Panc1 (cell line): ENCODE measurements around the gene SMPD1. TPM values are rescaled to one million over a fixed set of nuclear protein-coding genes. Genes with fewer than 3 reads are reported as not detected.
A peak's percentile ranks its signal among the peaks of the same experiment; 100 is the strongest.

Experiments used
- ATAC-seq: fragments of 200-7000 bp; cut with Tn5 transposase; 2 replicates; pipeline ENCODE4 v1.9.1; 2020; ENCODE audit warnings: mild to moderate bottlenecking, moderate library complexity
- BruUV-seq: library from RNA; stranded (reverse); fragments of 400-500 nt; replicated peaks from 2 replicates; lab custom pipeline; 2021; lab: Mats Ljungman, UMichigan
- CTCF ChIA-PET: fragments of 300-600 bp; sonication (Branson Sonifier 250); formaldehyde crosslinking; loops from one replicate; lab custom pipeline; 2022; ENCODE audit warnings: antibody characterized with exemption; lab: Charles Lee
- POLR2A ChIA-PET: fragments of 300-600 bp; sonication (Branson Sonifier 250); formaldehyde crosslinking; loops from one replicate; lab custom pipeline; 2022; ENCODE audit warnings: antibody characterized with exemption; lab: Charles Lee
- DNase-seq: peaks from one replicate; pipeline ENCODE4 v3.0.0-alpha.2; 2010; ENCODE audit warnings: low read depth, low spot score
- H3K27ac ChIP-seq: 2 replicates; pipeline ENCODE4 v1.5.1; 2011; ENCODE audit warnings: mild to moderate bottlenecking, low read length, inconsistent platforms
- H3K27me3 ChIP-seq: fragments of 200-500 bp; sonication (Bioruptor generic); 2 replicates; pipeline ENCODE4 v1.6.0; 2014; ENCODE audit warnings: low read length, inconsistent platforms; ENCODE audit not compliant: control insufficient read depth, insufficient read depth
- H3K36me3 ChIP-seq: fragments of 200-500 bp; sonication (Bioruptor generic); 2 replicates; pipeline ENCODE4 v1.5.1; 2014; ENCODE audit warnings: inconsistent platforms, mild to moderate bottlenecking, low read length, moderate library complexity; ENCODE audit not compliant: control insufficient read depth, insufficient read depth
- H3K4me1 ChIP-seq: 2 replicates; pipeline ENCODE4 v1.5.1; 2011; ENCODE audit warnings: inconsistent platforms, mild to moderate bottlenecking, low read length, moderate library complexity; ENCODE audit not compliant: control insufficient read depth, insufficient read depth
- H3K4me3 ChIP-seq, 2 experiments: 2 replicates each; pipeline ENCODE4 v1.5.1; 2011 to 2012; ENCODE audit warnings: low read depth in 2 of 2, low read length in 2 of 2, mild to moderate bottlenecking in 2 of 2, inconsistent platforms in 1 of 2, moderate library complexity in 1 of 2
- H3K9me3 ChIP-seq: fragments of 200-500 bp; sonication (Bioruptor generic); 2 replicates; pipeline ENCODE4 v1.5.1; 2014; ENCODE audit warnings: low read depth, mild to moderate bottlenecking, inconsistent platforms, low read length, moderate library complexity; ENCODE audit not compliant: control insufficient read depth, insufficient read depth
- POLR2AphosphoS5 ChIP-seq: IDR thresholded peaks from 2 replicates; pipeline ENCODE4 v1.6.1; 2012; ENCODE audit warnings: mild to moderate bottlenecking, low read depth, low read length, moderate library complexity
- REST ChIP-seq, 2 experiments: IDR thresholded peaks; 2 replicates each; pipeline ENCODE4 v1.6.1; 2011 to 2012; ENCODE audit warnings: low read depth in 2 of 2, control low read depth in 1 of 2, low read length in 1 of 2, mild to moderate bottlenecking in 1 of 2, moderate library complexity in 1 of 2; ENCODE audit not compliant: insufficient read depth in 1 of 2
- SIN3A ChIP-seq: IDR thresholded peaks from 2 replicates; pipeline ENCODE4 v1.6.1; 2012; ENCODE audit warnings: low read depth, mild to moderate bottlenecking, low read length, moderate library complexity, borderline replicate concordance; ENCODE audit not compliant: insufficient read depth
- TCF7L2 ChIP-seq: IDR thresholded peaks from 2 replicates; pipeline ENCODE4 v1.6.1; 2011; ENCODE audit warnings: mild to moderate bottlenecking, low read depth, low read length, inconsistent platforms
- in situ Hi-C: cut with HindIII; loops from 2 replicates; pipeline ENCODE4 v1.10.0; 2016; ENCODE audit warnings: low sequenced_read_pairs, low pct_unique_long_range_greater_than_20kb
- intact Hi-C: fragments of 100-400 bp; cut with micrococcal nuclease; formaldehyde crosslinking; loops from one replicate; pipeline ENCODE4 v1.10.0; 2022; ENCODE audit not compliant: unreplicated experiment
- total RNA-seq: library from RNA; stranded (reverse); gene quantifications from one replicate; pipeline ENCODE4 v1.2.1, GENCODE V29; 2021; ENCODE audit not compliant: unreplicated experiment
- TF ChIP-seq, protein P1 (sequence below): fragments of 450-650 bp; IDR thresholded peaks from 2 replicates; pipeline ENCODE4 v1.5.1; 2017; ENCODE audit warnings: mild to moderate bottlenecking

The SMPD1 gene
- total RNA-seq, 1 experiment from 2014 or later, result 20.0 TPM

- Histone ChIP-seq H3K4me1 (no peaks in the 10 kb centered on the region), H3K27me3 (no peaks in the 10 kb centered on the region), H3K9me3 (no peaks in the 10 kb centered on the region), H3K36me3 (no peaks in the 10 kb centered on the region), H3K27ac (no peak overlapping the region), H3K4me3 (no peak overlapping the region)
- intact Hi-C loops, result no loop called here
- in situ Hi-C loops, result no loop called here
- BruUV-seq, result no TSS peak
- CTCF ChIA-PET, result no interaction called here
- TF ChIP-seq TCF7L2 (no peak), POLR2AphosphoS5 (no peak), REST (IDR thresholded peaks at IDR 0.05; ENCODE audit: insufficient read depth in 1 of 2, low read depth in 2 of 2, low read length in 1 of 2) (no peak), SIN3A (no peak)
- TF ChIP-seq, protein P1, sequence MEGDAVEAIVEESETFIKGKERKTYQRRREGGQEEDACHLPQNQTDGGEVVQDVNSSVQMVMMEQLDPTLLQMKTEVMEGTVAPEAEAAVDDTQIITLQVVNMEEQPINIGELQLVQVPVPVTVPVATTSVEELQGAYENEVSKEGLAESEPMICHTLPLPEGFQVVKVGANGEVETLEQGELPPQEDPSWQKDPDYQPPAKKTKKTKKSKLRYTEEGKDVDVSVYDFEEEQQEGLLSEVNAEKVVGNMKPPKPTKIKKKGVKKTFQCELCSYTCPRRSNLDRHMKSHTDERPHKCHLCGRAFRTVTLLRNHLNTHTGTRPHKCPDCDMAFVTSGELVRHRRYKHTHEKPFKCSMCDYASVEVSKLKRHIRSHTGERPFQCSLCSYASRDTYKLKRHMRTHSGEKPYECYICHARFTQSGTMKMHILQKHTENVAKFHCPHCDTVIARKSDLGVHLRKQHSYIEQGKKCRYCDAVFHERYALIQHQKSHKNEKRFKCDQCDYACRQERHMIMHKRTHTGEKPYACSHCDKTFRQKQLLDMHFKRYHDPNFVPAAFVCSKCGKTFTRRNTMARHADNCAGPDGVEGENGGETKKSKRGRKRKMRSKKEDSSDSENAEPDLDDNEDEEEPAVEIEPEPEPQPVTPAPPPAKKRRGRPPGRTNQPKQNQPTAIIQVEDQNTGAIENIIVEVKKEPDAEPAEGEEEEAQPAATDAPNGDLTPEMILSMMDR, result no peak
- ATAC-seq, result peak; percentile 43
- POLR2A ChIA-PET, result no interaction called here
- no peak for DNase-seq
These were observed 14.2 kb downstream of the SMPD1 start for GRCh38 chr11:6404342-6405051.

DNA sequence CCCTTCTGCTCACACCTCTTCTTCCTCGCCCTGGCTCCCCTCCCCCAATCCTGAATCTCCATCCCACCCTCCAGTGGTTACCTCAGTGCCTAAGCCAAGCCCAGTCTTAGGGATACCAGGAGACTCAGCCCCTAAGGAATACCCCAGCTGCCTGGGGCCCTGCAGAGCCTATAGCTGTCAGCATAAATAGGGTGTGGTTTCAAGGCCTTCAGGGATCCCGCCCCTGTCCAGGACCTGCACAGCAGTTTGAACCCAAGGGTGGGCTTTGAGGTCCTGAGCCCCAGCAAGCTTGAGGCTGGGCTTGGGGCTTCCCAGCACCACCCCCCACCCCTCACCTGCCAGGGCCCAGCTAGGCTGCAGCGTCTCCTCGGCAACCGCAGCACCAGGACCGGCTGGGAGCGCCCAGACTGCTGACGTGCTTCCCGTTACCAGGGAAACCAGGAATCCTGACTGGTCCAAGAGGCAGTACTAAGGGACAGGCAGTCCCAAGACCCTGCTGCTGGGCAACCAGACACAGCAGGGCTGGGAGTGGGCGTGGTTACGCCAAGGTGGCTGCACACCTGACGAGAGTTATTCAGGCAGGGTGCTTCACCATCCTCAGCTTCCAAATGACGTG, 14.9 kb downstream of the SMPD1 start:
- ChIA-PET POLR2A (no interaction called here), CTCF (no interaction called here)
- Histone ChIP-seq H3K36me3 (no peaks in the 10 kb centered on the region), H3K27me3 (no peaks in the 10 kb centered on the region), H3K9me3 (no peaks in the 10 kb centered on the region), H3K27ac (no peak overlapping the region), H3K4me3 (no peak overlapping the region), H3K4me1 (no peaks in the 10 kb centered on the region)
- intact Hi-C loops, result no loop called here
- TF ChIP-seq REST (IDR thresholded peaks at IDR 0.05; ENCODE audit: insufficient read depth in 1 of 2, low read depth in 2 of 2, low read length in 1 of 2) (no peak), TCF7L2 (no peak), SIN3A (no peak), POLR2AphosphoS5 (no peak)
- TF ChIP-seq, protein P1, result no peak
- no TSS peak for BruUV-seq
- in situ Hi-C loops, result no loop called here
- DNase-seq (no peak), ATAC-seq (0 out of 2 replicates have a peak, but pooled peaks have one; percentile 46)
